MM.1S (cell line): Measurements from ENCODE around the gene ACSL6.

Experiments
- DNase-seq: peaks from one replicate; pipeline ENCODE4 v3.0.0-alpha.2; 2015
- H2AFZ ChIP-seq: fragments of 300-600 bp; sonication (generic); 2 replicates; pipeline ENCODE4 v1.6.0; 2016; ENCODE audit warnings: antibody characterized with exemption, low read length
- H3F3A ChIP-seq: fragments of 300-600 bp; sonication (generic); 2 replicates; pipeline ENCODE4 v1.6.1; 2016; ENCODE audit warnings: mild to moderate bottlenecking, antibody characterized with exemption, low read length, moderate library complexity, mixed read lengths; ENCODE audit not compliant: insufficient read depth
- H3K27ac ChIP-seq: fragments of 300-600 bp; sonication (generic); 2 replicates; pipeline ENCODE4 v1.5.1; 2016; ENCODE audit warnings: mild to moderate bottlenecking, low read length
- H3K27me3 ChIP-seq: fragments of 300-600 bp; sonication (generic); replicated peaks from 2 replicates; pipeline ENCODE4 v1.6.0; 2016; ENCODE audit warnings: low read length; ENCODE audit not compliant: insufficient read depth
- H3K36me3 ChIP-seq: fragments of 300-600 bp; sonication (generic); replicated peaks from 2 replicates; pipeline ENCODE4 v1.6.1; 2016; ENCODE audit warnings: mild to moderate bottlenecking, low read length, mixed read lengths; ENCODE audit not compliant: insufficient read depth
- H3K4me1 ChIP-seq: fragments of 300-600 bp; sonication (generic); 2 replicates; pipeline ENCODE4 v1.6.1; 2016; ENCODE audit warnings: low read length, mixed read lengths
- H3K4me2 ChIP-seq: fragments of 300-600 bp; sonication (generic); 2 replicates; pipeline ENCODE4 v1.6.0; 2016; ENCODE audit warnings: low read depth, low read length
- H3K4me3 ChIP-seq: fragments of 300-600 bp; sonication (generic); 2 replicates; pipeline ENCODE4 v1.5.1; 2016; ENCODE audit warnings: low read length, mixed read lengths
- H3K79me2 ChIP-seq: fragments of 300-600 bp; sonication (generic); 2 replicates; pipeline ENCODE4 v1.6.1; 2016; ENCODE audit warnings: mixed run types, low read length, mixed read lengths
- H3K9ac ChIP-seq: fragments of 300-600 bp; sonication (generic); 2 replicates; pipeline ENCODE4 v1.6.1; 2016; ENCODE audit warnings: low read length, mixed read lengths
- H3K9me2 ChIP-seq: fragments of 300-600 bp; sonication (generic); replicated peaks from 2 replicates; pipeline ENCODE4 v1.6.1; 2016; ENCODE audit warnings: mild to moderate bottlenecking, low read length, mixed read lengths; ENCODE audit not compliant: insufficient read depth
- H3K9me3 ChIP-seq: fragments of 300-600 bp; sonication (generic); replicated peaks from 2 replicates; pipeline ENCODE4 v1.6.1; 2016; ENCODE audit warnings: mild to moderate bottlenecking, low read length, mixed read lengths; ENCODE audit not compliant: insufficient read depth
- H4K20me1 ChIP-seq: fragments of 300-600 bp; sonication (generic); 2 replicates; pipeline ENCODE4 v1.6.1; 2016; ENCODE audit warnings: mild to moderate bottlenecking, low read length, moderate library complexity, mixed read lengths; ENCODE audit not compliant: insufficient read depth
- CTCF ChIP-seq: fragments of 300-600 bp; sonication (generic); IDR thresholded peaks from 2 replicates; pipeline ENCODE4 v1.5.1; 2016; ENCODE audit warnings: antibody characterized with exemption, low read length, mixed read lengths
- EZH2 ChIP-seq: fragments of 300-600 bp; sonication (generic); optimal IDR thresholded peaks from 2 replicates; pipeline ENCODE3; 2017; ENCODE audit warnings: low read depth, mild to moderate bottlenecking, antibody characterized with exemption, low read length, mixed read lengths
- EZH2phosphoT487 ChIP-seq: fragments of 300-600 bp; sonication (generic); IDR thresholded peaks from 2 replicates; pipeline ENCODE4 v1.6.1; 2018; ENCODE audit warnings: antibody characterized with exemption, low read length

Gene ACSL6

DNA sequence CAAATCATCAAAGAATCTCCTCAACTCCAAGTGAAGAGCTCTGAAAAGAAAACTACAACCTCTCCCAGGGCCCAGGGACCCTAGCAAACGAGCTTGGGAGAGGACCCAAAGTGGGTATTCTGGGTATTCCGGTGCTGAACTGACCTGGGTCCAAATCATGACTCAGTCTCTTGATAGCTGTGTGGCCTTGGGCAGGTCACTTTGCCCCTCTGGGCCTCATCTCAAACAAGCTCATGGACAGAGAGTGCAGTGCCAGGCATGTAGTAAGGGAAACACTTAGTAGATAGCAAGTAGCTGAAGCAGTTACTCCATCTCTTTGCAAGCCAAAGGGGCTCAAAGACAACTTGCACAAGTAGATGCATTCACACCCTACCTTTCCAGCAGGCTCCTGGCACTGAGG lies 12.4 kb downstream of the ACSL6 start:
- Histone ChIP-seq H3K4me2 (no peak overlapping the region), H3K79me2 (no peaks in the 10 kb centered on the region), H2AFZ (no peak overlapping the region), H3K27ac (no peak overlapping the region), H4K20me1 (no peaks in the 10 kb centered on the region), H3K9me3 (no peaks in the 10 kb centered on the region), H3K36me3 (no peaks in the 10 kb centered on the region), H3F3A (no peaks in the 10 kb centered on the region), H3K9ac (no peak overlapping the region), H3K27me3 (no peaks in the 10 kb centered on the region), H3K4me1 (no peaks in the 10 kb centered on the region), H3K9me2 (no peaks in the 10 kb centered on the region), H3K4me3 (no peak overlapping the region)
- no peak for DNase-seq
- TF ChIP-seq CTCF: no peak
- no peak for TF ChIP-seq EZH2phosphoT487
- no peak for TF ChIP-seq EZH2

DNA sequence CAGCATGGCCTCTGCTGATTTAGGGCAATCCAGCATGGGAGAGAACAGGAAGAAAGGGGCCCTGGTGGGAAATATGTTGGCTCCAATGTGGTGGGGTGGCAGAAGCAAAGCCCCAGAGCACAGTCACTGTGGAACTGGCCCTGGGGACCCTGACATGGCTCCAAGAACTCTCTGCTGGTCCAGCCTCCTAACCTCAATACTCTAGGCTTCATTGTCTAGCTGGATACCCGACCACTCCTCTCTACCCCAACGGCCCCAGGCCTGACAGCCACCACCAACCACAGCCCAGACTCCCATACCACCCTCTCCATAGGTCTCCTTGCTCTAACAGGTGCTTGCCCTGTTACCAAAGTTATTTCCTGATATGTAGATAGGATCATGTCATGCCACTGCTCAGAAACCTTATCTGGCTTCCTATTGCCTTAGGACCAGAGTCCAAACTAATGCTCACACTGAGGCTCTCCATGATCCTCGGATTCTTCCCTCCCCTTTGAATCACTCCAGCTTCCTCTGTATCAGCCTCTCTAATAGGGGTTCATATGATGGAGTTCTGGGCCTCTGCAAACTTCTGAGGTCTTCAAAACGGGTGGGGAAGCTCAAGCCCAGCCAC lies 12.9 kb downstream of the ACSL6 start:
- Histone ChIP-seq H3K4me2 (no peak overlapping the region), H3K9ac (no peak overlapping the region), H3K4me3 (no peak overlapping the region), H3K27me3 (no peaks in the 10 kb centered on the region), H3K27ac (no peak overlapping the region), H3K9me3 (no peaks in the 10 kb centered on the region), H2AFZ (no peak overlapping the region), H3K9me2 (no peaks in the 10 kb centered on the region), H4K20me1 (no peaks in the 10 kb centered on the region), H3K36me3 (no peaks in the 10 kb centered on the region), H3K79me2 (no peaks in the 10 kb centered on the region), H3K4me1 (no peaks in the 10 kb centered on the region), H3F3A (no peaks in the 10 kb centered on the region)
- DNase-seq: no peak
- TF ChIP-seq CTCF (no peak), EZH2phosphoT487 (no peak), EZH2 (no peak)

DNA sequence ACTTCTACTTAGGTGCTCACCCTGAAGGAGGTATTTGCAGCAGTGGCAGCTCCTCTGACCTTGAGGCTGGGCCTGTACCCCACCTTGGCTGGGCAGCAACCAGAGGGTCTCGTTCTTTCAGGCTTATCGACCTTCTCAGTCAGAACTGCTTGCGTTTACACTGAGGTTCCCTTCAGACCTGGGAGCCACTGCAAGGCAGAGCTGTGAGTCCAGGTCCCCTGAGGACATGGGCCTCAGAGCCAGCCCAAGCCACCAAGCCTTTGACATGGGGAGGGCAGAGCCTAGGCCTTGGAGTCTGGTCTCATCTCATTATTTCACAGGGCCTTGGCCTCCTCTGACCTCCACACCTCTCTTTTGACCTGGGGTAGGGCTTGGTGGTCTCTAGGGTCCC lies 13.7 kb downstream of the ACSL6 start:
- Histone ChIP-seq H3K4me3 (no peak overlapping the region), H3K4me2 (no peak overlapping the region), H3K27ac (no peak overlapping the region), H3K27me3 (no peaks in the 10 kb centered on the region), H3K9me3 (no peaks in the 10 kb centered on the region), H4K20me1 (no peaks in the 10 kb centered on the region), H3K9ac (no peak overlapping the region), H3K9me2 (no peaks in the 10 kb centered on the region), H3K36me3 (no peaks in the 10 kb centered on the region), H3K4me1 (no peaks in the 10 kb centered on the region), H3K79me2 (no peaks in the 10 kb centered on the region), H3F3A (no peaks in the 10 kb centered on the region), H2AFZ (no peak overlapping the region)
- TF ChIP-seq CTCF: no peak
- no peak for TF ChIP-seq EZH2
- TF ChIP-seq EZH2phosphoT487: no peak
- DNase-seq: no peak
